Measurements from ENCODE around the gene SYNE2.
A peak's percentile ranks its signal among the peaks of the same experiment; 100 is the strongest.

The SYNE2 gene

GRCh38 chr14:63910583-63911363 is 58.0 kb downstream of the SYNE2 start:
- no peak for DNase-seq (ENCODE audit: low read depth in 2 of 2)

GRCh38 chr14:63911404-63911803 is 58.6 kb downstream of the SYNE2 start:
- no peak for DNase-seq (ENCODE audit: low read depth in 2 of 2)

- DNase-seq (ENCODE audit: low read depth in 2 of 2): no peak
Measured at GRCh38 chr14:63912286-63912685, 59.5 kb downstream of the SYNE2 start.

- no peak for DNase-seq (ENCODE audit: low read depth in 2 of 2)
Measured at GRCh38 chr14:63918411-63918810, 65.6 kb downstream of the SYNE2 start.

- DNase-seq (ENCODE audit: low read depth in 2 of 2): no peak
Measured at GRCh38 chr14:63922696-63923421, 70.1 kb downstream of the SYNE2 start.

GRCh38 chr14:63923422-63923752 is 70.6 kb downstream of the SYNE2 start:
- no peak for DNase-seq (ENCODE audit: low read depth in 2 of 2)

- DNase-seq (ENCODE audit: low read depth in 2 of 2): no peak
Measured at GRCh38 chr14:63924375-63924774, 71.6 kb downstream of the SYNE2 start.

GRCh38 chr14:63926641-63927040 is 73.8 kb downstream of the SYNE2 start:
- no peak for DNase-seq (ENCODE audit: low read depth in 2 of 2)

- no peak for DNase-seq (ENCODE audit: low read depth in 2 of 2)
Measured at GRCh38 chr14:63928744-63929174, 76.0 kb downstream of the SYNE2 start.

- DNase-seq (ENCODE audit: low read depth in 2 of 2): no peak
Measured at GRCh38 chr14:63933110-63933509, 80.3 kb downstream of the SYNE2 start.

- DNase-seq (ENCODE audit: low read depth in 2 of 2): no peak
Measured at GRCh38 chr14:63933711-63934110, 80.9 kb downstream of the SYNE2 start.

- peak in 1 of 2 donors; percentile 22 for DNase-seq (ENCODE audit: low read depth in 2 of 2)
Measured at GRCh38 chr14:63938198-63939005, 85.6 kb downstream of the SYNE2 start.

GRCh38 chr14:63939006-63939270 is 86.1 kb downstream of the SYNE2 start:
- DNase-seq (ENCODE audit: low read depth in 2 of 2): no peak

- no peak for DNase-seq (ENCODE audit: low read depth in 2 of 2)
Measured at GRCh38 chr14:63940387-63940786, 87.6 kb downstream of the SYNE2 start.

- DNase-seq (ENCODE audit: low read depth in 2 of 2): no peak
Measured at GRCh38 chr14:63941023-63941422, 88.2 kb downstream of the SYNE2 start.

- DNase-seq (ENCODE audit: low read depth in 2 of 2): no peak
Measured at GRCh38 chr14:63949696-63950095, 96.9 kb downstream of the SYNE2 start.

- no peak for DNase-seq (ENCODE audit: low read depth in 2 of 2)
Measured at GRCh38 chr14:63951021-63951420, 98.2 kb downstream of the SYNE2 start.

- DNase-seq (ENCODE audit: low read depth in 2 of 2): no peak
Measured at GRCh38 chr14:63951429-63951828, 98.6 kb downstream of the SYNE2 start.

GRCh38 chr14:63952053-63952932 is 99.5 kb downstream of the SYNE2 start:
- no peak for DNase-seq (ENCODE audit: low read depth in 2 of 2)

- DNase-seq (ENCODE audit: low read depth in 2 of 2): no peak
Measured at GRCh38 chr14:63952933-63953437, 100.2 kb downstream of the SYNE2 start.

GRCh38 chr14:63956326-63956725 is 103.5 kb downstream of the SYNE2 start:
- no peak for DNase-seq (ENCODE audit: low read depth in 2 of 2)

All from stimulated activated CD8-positive, alpha-beta memory T cell treated with anti-CD3 and anti-CD28 coated beads, Interleukin-15, amount 100 ng/mL, for 48 hours (primary cell).